COR-L47 (cell line): ENCODE measurements around the gene CASP3.
"Not testable (repeated sequence)": the region's sequence is repeated elsewhere in the genome, so short reads cannot be mapped to it uniquely, and the experiment has no call there.

Source experiments
- DNase-seq: peaks from one replicate; lab custom pipeline; 2025; lab: John Stamatoyannopoulos, UW

Gene CASP3

GRCh38 chr4:184635381-184635780 is 13.9 kb downstream of the CASP3 start:
- DNase-seq, result no peak

- DNase-seq, result no peak
Measured at GRCh38 chr4:184632842-184633241, 16.4 kb downstream of the CASP3 start.

- no peak for DNase-seq
Measured at GRCh38 chr4:184628103-184628502, 21.1 kb downstream of the CASP3 start.

- not testable (repeated sequence) for DNase-seq
Measured at GRCh38 chr4:184625783-184626596, 23.3 kb downstream of the CASP3 start.

- no peak for DNase-seq
Measured at GRCh38 chr4:184624972-184625554, 24.2 kb downstream of the CASP3 start.

GRCh38 chr4:184624504-184624903 is 24.7 kb downstream of the CASP3 start:
- not testable (repeated sequence) for DNase-seq

GRCh38 chr4:184621518-184621917 is 27.7 kb downstream of the CASP3 start:
- no peak for DNase-seq

GRCh38 chr4:184620212-184620867 is 28.9 kb downstream of the CASP3 start:
- DNase-seq, result no peak

GRCh38 chr4:184617600-184618196 is 31.5 kb downstream of the CASP3 start:
- no peak for DNase-seq

- no peak for DNase-seq
Measured at GRCh38 chr4:184616633-184617551, 32.4 kb downstream of the CASP3 start.

- not testable (repeated sequence) for DNase-seq
Measured at GRCh38 chr4:184616168-184616567, 33.1 kb downstream of the CASP3 start.

- no peak for DNase-seq
Measured at GRCh38 chr4:184614509-184614908, 34.7 kb downstream of the CASP3 start.

- no peak for DNase-seq
Measured at GRCh38 chr4:184613405-184613804, 35.8 kb downstream of the CASP3 start.

- no peak for DNase-seq
Measured at GRCh38 chr4:184612074-184612473, 37.2 kb downstream of the CASP3 start.

GRCh38 chr4:184607429-184607828 is 41.8 kb downstream of the CASP3 start:
- not testable (repeated sequence) for DNase-seq

GRCh38 chr4:184602857-184603256 is 46.4 kb downstream of the CASP3 start:
- not testable (repeated sequence) for DNase-seq

- DNase-seq, result not testable (repeated sequence)
Measured at GRCh38 chr4:184600982-184601381, 48.3 kb downstream of the CASP3 start.

GRCh38 chr4:184599492-184600135 is 49.6 kb downstream of the CASP3 start:
- no peak for DNase-seq

- no peak for DNase-seq
Measured at GRCh38 chr4:184598753-184599491, 50.3 kb downstream of the CASP3 start.

- DNase-seq, result no peak
Measured at GRCh38 chr4:184596617-184597185, 52.5 kb downstream of the CASP3 start.
